Activated naive CD8-positive, alpha-beta T cell treated with anti-CD3 and anti-CD28 coated beads, Interleukin-2, amount 10 ng/mL, durations not matched to agents 7 days and 5 days (primary cell): ENCODE measurements around the gene NRAP. TPM values are rescaled to one million over a fixed set of nuclear protein-coding genes. Genes with fewer than 3 reads are reported as not detected.

ENCODE experiments used
- ATAC-seq: fragments of 150-1000 bp; cut with Tn5 transposase; one replicate; pipeline ENCODE4 v1.10.0; 2021; ENCODE audit warnings: low read depth, moderate library complexity
- POLR2A ChIA-PET: fragments of 350-600 bp; sonication (Branson Sonifier 250); formaldehyde crosslinking; loops from one replicate; lab custom pipeline; 2021; ENCODE audit warnings: antibody characterized with exemption; lab: Charles Lee
- DNase-seq: peaks from one replicate; pipeline ENCODE4 v3.0.0; 2021
- H3K27ac Mint-ChIP-seq: one replicate; pipeline ENCODE4 v1.8.0; 2022; ENCODE audit warnings: mild to moderate bottlenecking, mixed read lengths
- H3K27me3 Mint-ChIP-seq: one replicate; pipeline ENCODE4 v1.8.0; 2022; ENCODE audit warnings: mild to moderate bottlenecking, moderate library complexity, mixed read lengths
- H3K36me3 Mint-ChIP-seq: one replicate; pipeline ENCODE4 v1.8.0; 2021; ENCODE audit warnings: mild to moderate bottlenecking, mixed read lengths
- H3K4me1 Mint-ChIP-seq: one replicate; pipeline ENCODE4 v1.8.0; 2021; ENCODE audit warnings: mixed read lengths
- H3K4me3 Mint-ChIP-seq: one replicate; pipeline ENCODE4 v1.8.0; 2022; ENCODE audit warnings: mild to moderate bottlenecking, moderate library complexity, mixed read lengths
- H3K9me3 Mint-ChIP-seq: one replicate; pipeline ENCODE4 v1.8.0; 2021; ENCODE audit warnings: mixed read lengths
- total RNA-seq, 2 experiments: library from RNA; stranded (reverse); gene quantifications; one replicate each; pipeline ENCODE4 v1.2.3, GENCODE V29; 2021

Gene NRAP
- total RNA-seq, 2 experiments from 2014 or later, result not detected

DNA sequence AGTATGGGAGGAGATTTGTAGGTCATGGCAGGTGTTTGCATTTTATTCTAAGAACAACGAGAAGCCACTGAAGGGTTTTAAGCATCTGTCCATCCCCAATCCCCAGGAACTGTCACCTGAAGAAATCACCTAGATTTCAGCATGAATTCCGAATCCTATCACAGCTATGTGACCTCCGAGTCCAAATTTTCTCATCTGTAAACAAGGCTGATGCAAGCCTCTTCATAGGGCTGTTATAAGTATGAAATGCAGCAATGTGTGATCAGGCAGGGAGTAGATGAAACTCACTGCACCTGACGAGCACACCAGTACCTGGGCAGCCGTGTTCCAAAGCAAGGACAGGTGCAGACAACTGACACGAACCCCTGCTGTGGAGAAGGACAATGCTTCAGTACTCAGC is 97.0 kb downstream of the NRAP start:
- Mint-ChIP-seq H3K27me3 (peaks cover 6% of the 10 kb centered on the region), H3K4me1 (peaks cover 4% of the 10 kb centered on the region), H3K9me3 (no peaks in the 10 kb centered on the region), H3K4me3 (no peak overlapping the region), H3K36me3 (no peaks in the 10 kb centered on the region), H3K27ac (no peak overlapping the region)
- DNase-seq (no peak), ATAC-seq (no peak)
- POLR2A ChIA-PET, result interaction anchor here (0.6 kb wide), 1 partner anchor 10 kb away, joined by 3 read pairs; no protein-coding TSS in a partner anchor

DNA sequence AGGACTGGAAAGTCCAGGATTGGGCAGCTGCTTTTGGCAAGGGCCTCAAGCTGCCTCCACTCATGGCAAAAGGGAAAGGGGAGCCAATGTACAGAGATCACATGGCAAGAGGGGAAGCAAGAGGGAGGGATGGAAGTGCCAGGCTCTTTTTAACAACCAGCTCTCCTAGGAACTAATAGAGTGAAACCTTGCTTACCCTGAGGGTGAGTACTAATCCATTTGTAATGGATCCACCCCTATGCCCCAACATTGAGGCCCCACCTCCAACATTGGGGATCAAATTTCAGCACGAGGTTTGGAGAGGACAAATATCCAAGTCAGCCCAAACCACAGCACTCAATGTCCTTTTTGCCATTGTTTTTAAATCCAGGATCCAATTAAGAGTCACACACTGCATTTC is 98.5 kb downstream of the NRAP start:
- Mint-ChIP-seq H3K27me3 (peaks cover 6% of the 10 kb centered on the region), H3K4me3 (no peak overlapping the region), H3K27ac (no peak overlapping the region), H3K4me1 (peaks cover 4% of the 10 kb centered on the region), H3K9me3 (no peaks in the 10 kb centered on the region), H3K36me3 (no peaks in the 10 kb centered on the region)
- DNase-seq, result no peak
- POLR2A ChIA-PET, result no interaction called here
- no peak for ATAC-seq

DNA sequence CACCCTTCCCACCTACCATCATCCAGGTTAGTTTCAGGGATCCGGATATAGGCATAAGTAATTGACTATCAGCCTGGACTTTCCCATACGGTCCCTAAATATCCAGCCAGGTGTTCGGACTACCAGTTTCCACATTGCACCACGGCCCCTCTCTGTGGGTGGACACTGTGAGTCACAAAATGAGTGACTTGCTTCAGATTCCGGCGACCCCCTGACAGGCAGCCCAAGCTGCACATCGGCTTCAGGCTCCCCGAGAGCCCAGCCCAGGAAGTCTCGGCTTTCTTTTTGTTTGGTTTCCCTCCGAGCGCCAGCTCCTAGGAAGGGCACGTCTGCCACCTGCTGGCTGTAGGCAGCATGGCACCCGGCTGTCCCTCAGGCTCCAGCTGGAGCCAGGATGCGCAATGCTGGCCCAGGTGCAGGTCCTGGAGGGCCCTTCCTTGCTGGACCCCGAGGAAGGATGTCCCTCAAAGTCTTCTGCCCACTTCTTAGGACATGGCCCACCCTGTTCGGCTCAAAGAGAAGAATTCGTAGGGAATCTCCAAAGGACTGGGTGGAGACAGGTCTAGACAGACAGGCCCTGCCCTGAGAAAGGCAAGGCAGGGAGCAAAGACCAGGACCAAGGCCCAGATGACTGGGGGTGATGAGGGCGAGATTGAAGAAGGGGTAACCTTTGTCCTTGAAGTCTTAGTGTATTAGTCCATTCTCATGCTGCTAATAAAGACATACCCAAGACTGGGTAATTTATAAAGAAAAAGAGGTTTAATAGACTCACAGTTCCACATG is 100.3 kb downstream of the NRAP start:
- POLR2A ChIA-PET, result no interaction called here
- no peaks in the 10 kb centered on the region for H3K36me3 Mint-ChIP-seq
- H3K9me3 Mint-ChIP-seq, result no peaks in the 10 kb centered on the region
- peaks cover 4% of the 10 kb centered on the region for H3K4me1 Mint-ChIP-seq
- peak overlapping the region; percentile 82 for H3K4me3 Mint-ChIP-seq
- H3K27me3 Mint-ChIP-seq, result peaks cover 15% of the 10 kb centered on the region
- ATAC-seq, result peak; percentile 83
- H3K27ac Mint-ChIP-seq, result peak overlapping the region; percentile 56
- peak; percentile 79 for DNase-seq

DNA sequence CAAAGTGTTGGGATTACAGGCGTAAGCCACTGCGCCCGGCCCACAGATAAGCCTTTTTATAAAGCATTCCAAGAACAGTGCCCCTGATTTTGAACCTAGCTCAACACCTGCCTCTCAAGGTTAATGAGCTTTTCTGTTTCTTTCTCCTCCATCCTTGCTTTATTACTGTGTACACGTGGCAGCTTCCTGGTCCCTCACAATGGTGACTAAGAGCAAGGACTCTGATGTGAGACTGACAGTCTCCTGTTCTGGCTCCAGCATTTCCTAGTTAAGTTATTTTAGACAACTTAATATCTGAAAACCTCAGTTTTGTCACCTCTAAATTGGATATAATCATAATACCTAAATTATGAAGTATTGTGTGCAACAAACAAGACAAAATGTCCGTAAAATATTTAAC is 101.1 kb downstream of the NRAP start:
- POLR2A ChIA-PET, result no interaction called here
- Mint-ChIP-seq H3K4me1 (peaks cover 10% of the 10 kb centered on the region), H3K36me3 (no peaks in the 10 kb centered on the region), H3K27ac (no peak overlapping the region), H3K27me3 (peaks cover 21% of the 10 kb centered on the region), H3K4me3 (no peak overlapping the region), H3K9me3 (no peaks in the 10 kb centered on the region)
- ATAC-seq (no peak), DNase-seq (no peak)

DNA sequence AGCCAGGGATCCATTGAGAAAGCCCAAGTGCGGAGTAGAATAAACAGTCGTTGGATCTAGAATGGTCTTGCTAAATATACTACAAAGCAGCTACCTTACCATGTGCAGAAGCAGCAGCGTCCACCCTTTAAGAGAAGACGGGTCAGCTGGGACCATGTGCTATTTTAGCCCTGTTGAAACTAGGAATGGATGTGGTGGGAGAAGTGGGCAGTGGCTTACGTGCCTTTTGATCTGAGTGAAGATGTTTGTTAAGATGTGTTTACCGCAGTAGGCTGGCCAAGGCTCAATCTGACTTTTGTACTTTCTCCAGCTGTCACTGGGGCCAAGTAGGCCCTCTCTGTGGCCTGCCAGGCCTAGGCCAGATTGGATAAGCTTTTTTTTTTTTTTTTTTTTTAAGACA is 101.8 kb downstream of the NRAP start:
- Mint-ChIP-seq H3K27me3 (peaks cover 27% of the 10 kb centered on the region), H3K4me1 (peaks cover 14% of the 10 kb centered on the region), H3K27ac (no peak overlapping the region), H3K36me3 (no peaks in the 10 kb centered on the region), H3K9me3 (no peaks in the 10 kb centered on the region), H3K4me3 (no peak overlapping the region)
- DNase-seq, result no peak
- POLR2A ChIA-PET, result no interaction called here
- ATAC-seq, result no peak

DNA sequence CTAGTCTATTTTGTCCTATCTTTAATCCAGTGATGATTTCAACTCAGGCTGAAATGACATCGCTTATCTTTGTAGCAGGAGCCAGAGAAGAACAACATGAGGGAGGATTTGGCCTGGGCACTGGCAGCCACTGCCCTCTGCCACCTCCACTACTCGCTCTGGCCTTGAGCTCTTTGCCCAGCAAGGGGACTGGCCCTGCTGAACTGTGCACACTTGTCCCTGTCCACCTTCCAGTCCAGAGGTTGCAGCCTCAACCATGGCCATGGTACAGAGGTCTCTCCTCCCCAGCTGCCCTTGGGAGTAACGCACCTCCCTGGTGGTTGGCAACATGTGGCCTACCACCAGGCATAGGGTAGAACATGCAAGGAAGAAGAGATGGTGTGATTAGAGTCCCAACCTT is 102.6 kb downstream of the NRAP start:
- no peaks in the 10 kb centered on the region for H3K9me3 Mint-ChIP-seq
- no peak overlapping the region for H3K27ac Mint-ChIP-seq
- H3K27me3 Mint-ChIP-seq, result peaks cover 26% of the 10 kb centered on the region
- peaks cover 14% of the 10 kb centered on the region for H3K4me1 Mint-ChIP-seq
- POLR2A ChIA-PET, result no interaction called here
- ATAC-seq (no peak), DNase-seq (no peak)
- no peaks in the 10 kb centered on the region for H3K36me3 Mint-ChIP-seq
- H3K4me3 Mint-ChIP-seq, result no peak overlapping the region

DNA sequence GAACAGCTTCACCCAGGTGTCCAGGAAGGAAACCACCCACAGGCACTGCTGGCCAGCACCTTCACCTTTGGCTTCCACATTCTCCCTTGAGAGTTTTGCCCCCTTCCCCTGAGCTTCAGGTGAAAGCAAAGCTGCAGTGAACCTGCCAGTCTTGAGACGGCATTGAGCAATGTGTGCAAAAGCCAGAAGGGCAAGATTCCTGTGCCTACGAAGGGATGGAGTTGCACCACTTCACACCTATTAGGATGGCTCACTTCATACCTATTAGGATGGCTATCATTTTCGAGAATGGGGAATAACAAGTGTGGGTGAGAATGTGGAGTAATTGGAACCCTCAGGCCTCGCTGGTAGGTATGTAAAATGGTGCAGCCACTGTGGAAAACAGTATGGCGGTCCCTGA is 103.8 kb downstream of the NRAP start:
- Mint-ChIP-seq H3K4me1 (peaks cover 14% of the 10 kb centered on the region), H3K9me3 (no peaks in the 10 kb centered on the region), H3K27me3 (peaks cover 31% of the 10 kb centered on the region), H3K4me3 (no peak overlapping the region), H3K36me3 (no peaks in the 10 kb centered on the region), H3K27ac (no peak overlapping the region)
- ATAC-seq (no peak), DNase-seq (no peak)
- POLR2A ChIA-PET, result no interaction called here

DNA sequence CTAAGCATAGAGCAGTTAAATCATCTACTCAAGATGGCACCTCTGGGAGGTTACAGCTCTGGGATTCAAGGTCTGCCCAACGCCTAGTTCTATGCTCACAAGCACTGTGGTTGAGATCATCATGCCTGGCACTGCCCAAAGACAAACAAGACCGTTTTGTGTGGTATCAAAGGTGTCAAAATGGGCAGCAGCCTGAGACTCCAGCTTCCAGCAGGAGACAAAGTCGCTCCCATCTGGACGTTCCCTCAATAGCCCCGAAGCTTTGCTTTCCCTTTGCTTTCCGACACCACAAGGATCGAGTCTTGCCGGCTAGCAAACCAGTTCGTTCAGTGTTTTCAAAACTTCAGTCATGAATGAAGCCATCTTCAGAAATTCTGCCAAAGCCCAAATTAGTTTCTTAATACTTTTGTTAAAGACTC is 105.9 kb downstream of the NRAP start:
- no peak overlapping the region for H3K4me3 Mint-ChIP-seq
- no peak overlapping the region for H3K27ac Mint-ChIP-seq
- no peak for DNase-seq

DNA sequence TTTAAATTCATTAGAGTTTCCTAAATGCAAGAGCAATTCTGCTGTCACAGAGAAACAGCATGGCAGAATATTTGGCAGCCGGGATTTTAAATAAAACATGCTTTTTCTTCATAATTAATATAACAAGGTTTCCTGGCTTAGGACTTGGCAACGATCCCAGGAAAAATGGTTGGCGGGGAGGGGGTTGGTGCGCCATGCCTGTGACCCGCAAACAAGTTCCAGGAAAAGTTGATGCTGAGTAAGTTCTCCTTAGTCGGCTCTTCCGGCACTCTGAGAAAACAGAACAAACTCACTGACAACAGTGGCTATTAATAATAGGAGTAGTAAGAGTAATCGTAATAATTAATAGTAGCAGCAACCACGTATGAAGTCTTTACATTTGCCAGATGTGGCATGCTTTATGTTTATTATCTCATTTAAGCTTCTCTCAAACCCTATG is 106.4 kb downstream of the NRAP start:
- Mint-ChIP-seq H3K27ac (no peak overlapping the region), H3K9me3 (no peaks in the 10 kb centered on the region), H3K4me3 (no peak overlapping the region), H3K27me3 (peaks cover 39% of the 10 kb centered on the region), H3K4me1 (peaks cover 10% of the 10 kb centered on the region), H3K36me3 (no peaks in the 10 kb centered on the region)
- POLR2A ChIA-PET, result no interaction called here
- DNase-seq (no peak), ATAC-seq (no peak)

More for the DNA sequence above, 105.9 kb downstream of the NRAP start:
- no peaks in the 10 kb centered on the region for H3K36me3 Mint-ChIP-seq
- peaks cover 39% of the 10 kb centered on the region for H3K27me3 Mint-ChIP-seq
- H3K9me3 Mint-ChIP-seq, result no peaks in the 10 kb centered on the region
- no peak for ATAC-seq
- peaks cover 10% of the 10 kb centered on the region for H3K4me1 Mint-ChIP-seq
- POLR2A ChIA-PET, result no interaction called here

DNA sequence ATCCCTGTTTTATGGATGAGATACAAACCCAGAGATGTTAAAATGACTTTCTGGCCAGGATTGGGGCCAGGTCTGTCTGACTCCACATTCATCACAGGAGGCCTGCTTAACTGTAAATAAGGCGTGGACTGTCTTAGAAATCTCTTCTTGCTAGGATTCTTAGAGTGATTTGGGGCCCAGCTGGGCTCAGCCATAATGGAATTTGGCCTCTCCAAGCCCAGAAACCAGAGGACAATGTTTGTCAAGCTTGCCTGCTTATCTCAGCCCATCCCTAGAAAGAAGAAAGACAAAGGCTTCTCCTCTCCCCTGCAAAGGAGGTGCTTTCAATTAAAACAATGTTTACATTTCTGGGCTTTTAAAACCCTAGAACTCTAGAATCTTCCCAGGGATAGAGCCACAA is 108.1 kb downstream of the NRAP start:
- H3K27ac Mint-ChIP-seq, result no peak overlapping the region
- H3K27me3 Mint-ChIP-seq, result peaks cover 39% of the 10 kb centered on the region
- POLR2A ChIA-PET, result no interaction called here

DNA sequence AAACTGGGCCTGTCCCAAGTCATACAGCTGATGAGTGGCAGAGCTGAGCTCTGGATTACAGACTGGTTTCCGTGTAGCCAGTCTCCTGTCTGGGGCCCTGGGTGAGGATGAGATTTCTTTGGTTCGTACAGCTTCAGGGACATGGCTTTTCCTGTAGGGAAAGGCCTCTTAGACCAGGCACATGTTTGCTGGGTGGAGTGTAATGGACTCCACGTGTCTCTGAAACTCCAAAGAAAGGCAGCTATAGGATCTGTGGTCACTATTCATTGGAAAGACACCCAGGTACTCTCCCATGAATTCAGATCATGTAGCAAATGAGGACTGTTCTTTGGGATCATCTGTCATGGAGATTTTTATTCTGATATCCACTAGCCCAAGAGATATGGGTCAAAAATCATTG is 108.6 kb downstream of the NRAP start:
- Mint-ChIP-seq H3K27me3 (peaks cover 39% of the 10 kb centered on the region), H3K4me3 (no peak overlapping the region)
- POLR2A ChIA-PET, result no interaction called here

More for the DNA sequence above, 108.1 kb downstream of the NRAP start:
- H3K4me3 Mint-ChIP-seq, result no peak overlapping the region
- ATAC-seq, result no peak
- no peaks in the 10 kb centered on the region for H3K9me3 Mint-ChIP-seq
- DNase-seq, result no peak
- H3K4me1 Mint-ChIP-seq, result peaks cover 10% of the 10 kb centered on the region
- no peaks in the 10 kb centered on the region for H3K36me3 Mint-ChIP-seq

DNA sequence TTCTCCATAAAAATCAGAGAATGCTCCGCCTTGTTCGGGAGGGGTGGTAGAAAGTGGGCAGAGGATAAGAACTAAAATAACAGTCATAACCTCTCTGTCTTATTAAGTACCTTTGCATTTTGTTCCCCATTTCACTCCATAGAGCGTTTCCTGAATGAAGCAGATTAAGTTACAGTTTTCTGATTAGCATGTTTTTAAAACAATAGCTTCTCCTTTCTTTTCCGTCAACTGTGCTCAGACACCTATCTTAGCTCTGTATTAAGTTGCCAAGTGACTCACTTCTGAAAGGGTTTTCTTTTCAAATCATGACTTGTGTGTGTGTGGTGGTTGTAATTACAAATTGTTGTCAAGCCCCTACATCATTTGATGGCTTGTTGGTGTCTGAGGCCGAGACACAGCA is 109.6 kb downstream of the NRAP start:
- POLR2A ChIA-PET, result no interaction called here
- no peaks in the 10 kb centered on the region for H3K36me3 Mint-ChIP-seq
- peaks cover 35% of the 10 kb centered on the region for H3K27me3 Mint-ChIP-seq
- H3K4me1 Mint-ChIP-seq, result peaks cover 15% of the 10 kb centered on the region
- no peaks in the 10 kb centered on the region for H3K9me3 Mint-ChIP-seq
- no peak for ATAC-seq
- H3K27ac Mint-ChIP-seq, result no peak overlapping the region
- no peak for DNase-seq
- H3K4me3 Mint-ChIP-seq, result no peak overlapping the region

More for the DNA sequence above, 108.6 kb downstream of the NRAP start:
- no peaks in the 10 kb centered on the region for H3K9me3 Mint-ChIP-seq
- ATAC-seq, result no peak
- H3K36me3 Mint-ChIP-seq, result no peaks in the 10 kb centered on the region
- H3K4me1 Mint-ChIP-seq, result peaks cover 14% of the 10 kb centered on the region
- no peak overlapping the region for H3K27ac Mint-ChIP-seq
- DNase-seq, result no peak

DNA sequence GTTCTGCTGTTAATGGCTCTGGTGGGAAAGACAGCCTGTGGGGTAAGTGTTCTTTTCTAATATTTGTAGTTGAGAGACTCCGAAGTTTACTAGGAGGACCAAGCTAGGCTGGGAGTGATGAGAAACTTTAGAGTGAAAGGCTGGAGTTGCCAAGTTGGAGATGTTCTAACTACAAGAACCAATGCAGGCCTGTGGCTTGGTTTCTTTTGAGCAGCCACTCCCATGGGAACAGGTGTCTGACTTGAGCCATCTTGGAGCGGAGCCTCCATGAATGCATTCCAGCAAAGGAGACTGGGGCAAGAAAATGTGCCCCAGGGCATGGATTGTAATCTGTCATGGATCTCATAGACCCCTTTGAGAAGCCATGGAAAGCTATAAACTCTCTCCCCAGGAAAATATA is 110.7 kb downstream of the NRAP start:
- DNase-seq, result no peak
- peaks cover 13% of the 10 kb centered on the region for H3K4me1 Mint-ChIP-seq
- peaks cover 29% of the 10 kb centered on the region for H3K27me3 Mint-ChIP-seq
- no peak for ATAC-seq
- POLR2A ChIA-PET, result no interaction called here
- H3K4me3 Mint-ChIP-seq, result no peak overlapping the region
- H3K36me3 Mint-ChIP-seq, result no peaks in the 10 kb centered on the region
- H3K27ac Mint-ChIP-seq, result no peak overlapping the region
- H3K9me3 Mint-ChIP-seq, result no peaks in the 10 kb centered on the region

DNA sequence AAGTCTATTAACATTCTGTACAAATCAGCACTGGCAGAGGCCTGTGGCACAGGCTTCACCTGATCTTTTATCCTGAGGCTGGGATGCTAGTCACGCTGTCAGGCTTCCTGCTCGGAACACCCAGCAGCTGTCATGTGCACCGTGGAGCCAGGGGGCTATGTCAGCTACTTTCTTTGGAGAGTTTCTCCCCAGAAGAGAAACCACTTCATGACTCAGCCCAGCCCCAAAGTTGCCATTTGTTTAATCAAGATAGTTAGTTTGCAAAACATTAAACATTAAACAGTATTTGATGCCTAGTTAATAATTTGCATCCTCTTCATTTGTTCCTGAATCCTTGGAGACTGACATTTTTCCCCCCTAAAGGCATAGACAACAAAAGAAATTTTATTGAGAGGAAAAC is 111.1 kb downstream of the NRAP start, which contains the start of gene HABP2:
TSS of gene HABP2 (plus strand) at position 353 of the 400 bp plus-strand sequence. CDS start 69 bp downstream, outside the sequence.
- H3K9me3 Mint-ChIP-seq, result no peaks in the 10 kb centered on the region
- peaks cover 9% of the 10 kb centered on the region for H3K4me1 Mint-ChIP-seq
- POLR2A ChIA-PET, result no interaction called here
- H3K27me3 Mint-ChIP-seq, result peaks cover 25% of the 10 kb centered on the region
- DNase-seq (no peak), ATAC-seq (no peak)
- H3K4me3 Mint-ChIP-seq, result no peak within 1 kb of the TSS
- no peaks in the 10 kb centered on the region for H3K36me3 Mint-ChIP-seq
- no peak within 1 kb of the TSS for H3K27ac Mint-ChIP-seq
